B cell (primary cell): ENCODE measurements around the gene FRMPD1. TPM values are rescaled to one million over a fixed set of nuclear protein-coding genes. Genes with fewer than 3 reads are reported as not detected.

Experiments used
- ATAC-seq: fragments of 200-7000 bp; cut with Tn5 transposase; one replicate; pipeline ENCODE4 v1.10.0; 2021; ENCODE audit warnings: low read depth, mild to moderate bottlenecking, moderate number of reproducible peaks, moderate library complexity
- CTCF ChIA-PET: fragments of 350-600 bp; sonication (Branson Sonifier 250); formaldehyde crosslinking; loops from one replicate; lab custom pipeline; 2021; ENCODE audit warnings: antibody characterized with exemption, inconsistent platforms; lab: Charles Lee
- POLR2A ChIA-PET: fragments of 350-600 bp; sonication (Branson Sonifier 250); formaldehyde crosslinking; loops from one replicate; lab custom pipeline; 2021; ENCODE audit warnings: antibody characterized with exemption; lab: Charles Lee
- DNase-seq: peaks from one replicate; pipeline ENCODE4 v3.0.0; 2013
- H2AFZ ChIP-seq: 2 replicates; pipeline ENCODE4 v1.6.1; 2012; ENCODE audit warnings: mild to moderate bottlenecking, low read depth, low read length; ENCODE audit not compliant: insufficient read depth, poor library complexity, severe bottlenecking
- H3K27ac ChIP-seq, 2 donors: 1 replicate in 1 of 2; 2 replicates in 1 of 2; pipeline ENCODE4 v1.5.1; 2012 to 2013; ENCODE audit warnings: low read length in 2 of 2, mild to moderate bottlenecking in 2 of 2, moderate library complexity in 1 of 2
- H3K27me3 ChIP-seq, 4 experiments: fragments of 200-600 bp in 1 of 4; sonication (generic) in 1 of 4; replicated peaks in 1 of 4; 1 replicate in 2 of 4; 2 replicates in 2 of 4; pipeline versions ENCODE4 v1.6.1 to v1.7.0; 2013 to 2016; ENCODE audit warnings: low read length in 3 of 4, mild to moderate bottlenecking in 2 of 4, mixed read lengths in 1 of 4, moderate library complexity in 1 of 4; ENCODE audit not compliant: insufficient read depth in 4 of 4, control insufficient read depth in 3 of 4; ENCODE audit errors: control extremely low read depth in 1 of 4
- H3K36me3 ChIP-seq, 2 experiments: replicated peaks in 1 of 2; 1 replicate in 1 of 2; 2 replicates in 1 of 2; pipeline versions ENCODE4 v1.6.1 to v1.7.1; 2013; ENCODE audit warnings: low read length in 1 of 2; ENCODE audit not compliant: insufficient read depth in 2 of 2, control insufficient read depth in 1 of 2; ENCODE audit errors: control extremely low read depth in 1 of 2, extremely low read depth in 1 of 2
- H3K4me1 ChIP-seq, 2 donors: fragments of 200-600 bp in 1 of 2; sonication (generic) in 1 of 2; 1 replicate in 1 of 2; 2 replicates in 1 of 2; pipeline versions ENCODE4 v1.5.1 to v1.6.1; 2013 to 2017; ENCODE audit warnings: low read length in 2 of 2; ENCODE audit not compliant: control insufficient read depth in 2 of 2, insufficient read depth in 2 of 2
- H3K4me2 ChIP-seq: replicated peaks from 2 replicates; pipeline ENCODE3; 2012; ENCODE audit warnings: mild to moderate bottlenecking, low read depth, low read length; ENCODE audit not compliant: poor library complexity, severe bottlenecking
- H3K4me3 ChIP-seq, 5 experiments: fragments of 200-600 bp in 1 of 5; sonication (generic) in 1 of 5; 1 replicate in 3 of 5; 2 replicates in 2 of 5; pipeline versions ENCODE4 v1.5.1 to v1.7.0; 2011 to 2016; ENCODE audit warnings: low read length in 4 of 5, mild to moderate bottlenecking in 4 of 5, low read depth in 2 of 5, control low read depth in 1 of 5, moderate library complexity in 1 of 5; ENCODE audit not compliant: insufficient read depth in 1 of 5; ENCODE audit errors: control extremely low read depth in 1 of 5, extremely low read depth in 1 of 5
- H3K79me2 ChIP-seq: fragments of 200-600 bp; sonication (generic); one replicate; pipeline ENCODE4 v1.6.0; 2016; ENCODE audit warnings: low read length; ENCODE audit not compliant: control insufficient read depth, insufficient read depth
- H3K9ac ChIP-seq: fragments of 200-600 bp; sonication (generic); 2 replicates; pipeline ENCODE4 v1.6.1; 2017; ENCODE audit warnings: mild to moderate bottlenecking, low read length, moderate library complexity
- H3K9me3 ChIP-seq, 3 donors: one replicate each; pipeline versions ENCODE4 v1.6.1 to v1.7.1; 2013; ENCODE audit warnings: low read length in 2 of 3; ENCODE audit not compliant: control insufficient read depth in 2 of 3, insufficient read depth in 1 of 3; ENCODE audit errors: control extremely low read depth in 1 of 3
- H4K20me1 ChIP-seq: 2 replicates; pipeline ENCODE4 v1.6.0; 2012; ENCODE audit warnings: mild to moderate bottlenecking, low read length; ENCODE audit not compliant: insufficient read depth, control insufficient read depth, poor library complexity, severe bottlenecking
- H3K27ac Mint-ChIP-seq: one replicate; pipeline ENCODE4 v1.8.0; 2021; ENCODE audit warnings: mixed read lengths
- H3K27me3 Mint-ChIP-seq: one replicate; pipeline ENCODE4 v1.8.0; 2021; ENCODE audit warnings: mixed read lengths
- H3K4me1 Mint-ChIP-seq: one replicate; pipeline ENCODE4 v1.8.0; 2021; ENCODE audit warnings: mixed read lengths
- H3K4me3 Mint-ChIP-seq: one replicate; pipeline ENCODE4 v1.8.0; 2021; ENCODE audit warnings: mixed read lengths
- H3K9me3 Mint-ChIP-seq: one replicate; pipeline ENCODE4 v1.8.0; 2022; ENCODE audit warnings: mixed read lengths; ENCODE audit not compliant: insufficient read depth
- CTCF ChIP-seq: fragments of 200-600 bp; IDR thresholded peaks from one replicate; pipeline ENCODE4 v1.8.0; 2022; ENCODE audit warnings: antibody characterized with exemption, mild to moderate bottlenecking
- EZH2 ChIP-seq: IDR thresholded peaks from 2 replicates; pipeline ENCODE4 v1.6.1; 2012; ENCODE audit warnings: borderline replicate concordance, low read depth, mild to moderate bottlenecking, moderate library complexity, low read length; ENCODE audit not compliant: insufficient read depth, poor library complexity, severe bottlenecking
- WGBS: methylation state at CpG from one replicate; pipeline ENCODE4 v1.1.5; 2013; ENCODE audit warnings: missing lambda C conversion rate; ENCODE audit not compliant: insufficient coverage; 5-methylcytosine and 5-hydroxymethylcytosine counted together
- intact Hi-C: fragments of 100-400 bp; cut with micrococcal nuclease; formaldehyde crosslinking; loops from one replicate; pipeline ENCODE4 v1.10.0; 2022
- polyA plus RNA-seq: library from polyadenylated mRNA; depleted of rRNA; stranded (reverse); fragments of >200 nt; gene quantifications from 2 replicates; pipeline ENCODE4 v1.2.3, GENCODE V29; 2012
- total RNA-seq, 2 donors: library from RNA; stranded (reverse); fragments of 120-200 nt in 1 of 2; gene quantifications; 1 replicate in 1 of 2; 2 replicates in 1 of 2; pipeline versions ENCODE4 v1.2.3 to v1.2.4, GENCODE V29; 2013 to 2022

Gene FRMPD1
- total and polyA plus RNA-seq, 2 donors (not counting 1 experiment from before 2014, with no cell fraction given), result 0.05 TPM; not detected in 1

GRCh38 chr9:37625758-37626147 lies 25.0 kb upstream of the FRMPD1 start:
- Mint-ChIP-seq H3K27ac (no peak overlapping the region), H3K9me3 (no peaks in the 10 kb centered on the region), H3K4me3 (no peak overlapping the region)

More at GRCh38 chr9:37625758-37626147, 25.0 kb upstream of the FRMPD1 start:
- ChIA-PET CTCF (interaction anchor here (1.1 kb wide), 1 partner anchor 8 kb away, joined by 3 read pairs; no protein-coding TSS in a partner anchor), POLR2A (no interaction called here)
- H3K4me2 ChIP-seq, result no peak overlapping the region
- H4K20me1 ChIP-seq, result no peaks in the 10 kb centered on the region
- ATAC-seq (no peak), DNase-seq (no peak)
- H3K27me3 ChIP-seq, result no peaks in the 10 kb centered on the region
- H3K4me1 Mint-ChIP-seq, result no peaks in the 10 kb centered on the region
- no peaks in the 10 kb centered on the region for H3K4me1 ChIP-seq
- no peak overlapping the region for H3K9ac ChIP-seq
- H3K27me3 Mint-ChIP-seq, result no peaks in the 10 kb centered on the region
- 96% methylated on average over 10 of the region's 12 CpGs for WGBS
- H3K27ac ChIP-seq, result no peak overlapping the region
- H3K36me3 ChIP-seq, result no peaks in the 10 kb centered on the region
- no peaks in the 10 kb centered on the region for H3K79me2 ChIP-seq
- intact Hi-C loops, result no loop called here
- H2AFZ ChIP-seq, result no peak overlapping the region
- no peaks in the 10 kb centered on the region for H3K9me3 ChIP-seq
- TF ChIP-seq EZH2, result no peak
- TF ChIP-seq CTCF, result no peak
- no peak overlapping the region for H3K4me3 ChIP-seq
